RWPE1 (cell line): ENCODE data around the gene JAKMIP2.
A peak's percentile ranks its signal among the peaks of the same experiment; 100 is the strongest.

ENCODE experiments used
- CTCF ChIA-PET: fragments of 350-600 bp; sonication (Branson Sonifier 250); formaldehyde crosslinking; extraction: SDS; loops from one replicate; lab custom pipeline; 2021; lab: Yijun Ruan, JAX
- POLR2A ChIA-PET: fragments of 400-600 bp; formaldehyde crosslinking; extraction: SDS; loops from one replicate; lab custom pipeline; 2020; ENCODE audit warnings: antibody characterized with exemption; ENCODE audit not compliant: low non-redundant PET; lab: Yijun Ruan, JAX
- DNase-seq: peaks from one replicate; pipeline ENCODE4 v3.0.0; 2012; ENCODE audit warnings: low spot score
- H3K27ac ChIP-seq: fragments of 450-650 bp; 2 replicates; pipeline ENCODE4 v1.5.1; 2017
- CTCF ChIP-seq: fragments of 450-650 bp; conservative IDR thresholded peaks from 2 replicates; pipeline ENCODE4 v1.5.1; 2017; ENCODE audit warnings: low read depth, mild to moderate bottlenecking

JAKMIP2 gene

GRCh38 chr5:147697380-147697779 lies 85.1 kb downstream of the JAKMIP2 start:
- no peak for DNase-seq
- ChIA-PET POLR2A (no interaction called here), CTCF (no interaction called here)
- TF ChIP-seq CTCF, result no peak
- H3K27ac ChIP-seq, result no peak overlapping the region

GRCh38 chr5:147694772-147695171 lies 87.8 kb downstream of the JAKMIP2 start:
- no peak for TF ChIP-seq CTCF
- POLR2A ChIA-PET, result no interaction called here
- DNase-seq, result no peak
- no peak overlapping the region for H3K27ac ChIP-seq
- CTCF ChIA-PET, result interaction anchor here (0.6 to 0.8 kb wide), 3 partner anchors 19 to 908 kb away, joined by 3 to 7 read pairs (median 4); no protein-coding TSS in a partner anchor

GRCh38 chr5:147693233-147693632 lies 89.3 kb downstream of the JAKMIP2 start:
- no peak overlapping the region for H3K27ac ChIP-seq
- POLR2A ChIA-PET, result no interaction called here
- DNase-seq, result no peak
- CTCF ChIA-PET, result interaction anchor here (0.6 kb wide), 1 partner anchor 116 kb away, joined by 3 read pairs; no protein-coding TSS in a partner anchor
- no peak for TF ChIP-seq CTCF

GRCh38 chr5:147691130-147691529 lies 91.4 kb downstream of the JAKMIP2 start:
- DNase-seq, result no peak
- CTCF ChIA-PET, result interaction anchor here (0.5 kb wide), 3 partner anchors 64 to 497 kb away, joined by 3 to 4 read pairs (median 3); no protein-coding TSS in a partner anchor
- no peak for TF ChIP-seq CTCF
- POLR2A ChIA-PET, result no interaction called here
- no peak overlapping the region for H3K27ac ChIP-seq

DNA sequence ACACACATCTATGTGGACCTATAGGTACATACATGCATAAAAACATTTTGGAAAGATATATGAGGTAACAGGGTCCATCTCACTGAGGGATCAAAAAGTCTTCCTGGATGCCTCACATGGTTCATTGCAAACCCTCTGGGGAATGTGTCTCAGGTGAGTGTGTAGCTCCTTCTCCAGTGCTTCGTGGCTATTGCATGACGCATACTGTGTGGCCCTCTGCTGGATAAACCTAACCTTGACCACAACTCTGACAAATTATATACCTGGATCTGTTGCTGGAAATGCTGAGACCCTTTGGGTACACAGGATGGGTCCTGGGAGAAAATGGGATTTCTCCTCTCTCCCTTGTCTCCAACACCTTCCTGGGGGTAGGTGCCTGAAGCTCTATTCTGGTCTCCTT lies 91.9 kb downstream of the JAKMIP2 start:
- peak; percentile 29 for DNase-seq
- POLR2A ChIA-PET, result no interaction called here

DNA sequence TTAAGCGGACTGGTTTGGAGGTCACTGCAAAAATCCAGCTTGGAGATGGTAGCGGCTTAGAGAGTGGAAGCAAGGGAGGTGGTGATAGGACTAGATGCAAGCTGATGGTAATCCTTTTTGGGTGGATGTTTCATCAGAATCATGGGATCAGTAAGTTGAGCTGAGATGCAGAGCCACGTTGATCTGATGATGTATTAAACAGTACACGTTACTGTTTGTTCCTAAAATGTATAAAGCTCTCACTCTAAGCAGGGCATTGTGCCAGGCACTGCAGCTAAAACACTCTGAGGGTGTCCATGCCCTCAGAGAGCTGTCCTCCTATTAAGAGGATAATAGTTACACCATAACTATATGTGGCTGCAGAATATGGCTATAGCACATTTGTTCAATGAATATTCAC lies 93.1 kb downstream of the JAKMIP2 start:
- no peak overlapping the region for H3K27ac ChIP-seq
- CTCF ChIA-PET, result no interaction called here
- DNase-seq, result no peak
- TF ChIP-seq CTCF, result no peak
- POLR2A ChIA-PET, result no interaction called here

More for the DNA sequence above, 91.9 kb downstream of the JAKMIP2 start:
- CTCF ChIA-PET, result interaction anchor here (0.5 to 0.6 kb wide), 4 partner anchors 54 to 498 kb away, joined by 3 to 4 read pairs (median 4); no protein-coding TSS in a partner anchor
- H3K27ac ChIP-seq, result no peak overlapping the region
- no peak for TF ChIP-seq CTCF
